ENCODE measurements around the gene PSMB7. TPM values are rescaled to one million over a fixed set of nuclear protein-coding genes. Genes with fewer than 3 reads are reported as not detected.

The PSMB7 gene
- total RNA-seq, 4 donors from 2014 or later: 84.3 to 178 (median 135) TPM

GRCh38 chr9:124353166-124353768 is 62.0 kb downstream of the PSMB7 start:
- DNase-seq: no peak

GRCh38 chr9:124352616-124353015 is 62.6 kb downstream of the PSMB7 start:
- DNase-seq: no peak
- H3K27ac ChIP-seq: no peak overlapping the region
- intact Hi-C loops (cut with DNase I): no loop called here

More at GRCh38 chr9:124353166-124353768, 62.0 kb downstream of the PSMB7 start:
- no peak overlapping the region for H3K27ac ChIP-seq
- TF ChIP-seq POLR2A (IDR thresholded peaks at IDR 0.05) (no peak), CTCF (IDR thresholded peaks at IDR 0.05) (no peak)
- intact Hi-C loops (cut with DNase I): no loop called here
- H3K36me3 ChIP-seq: peaks cover 29% of the 10 kb centered on the region in 2 donors
- H3K9me3 ChIP-seq: no peaks in the 10 kb centered on the region
- H3K4me1 ChIP-seq: peaks cover 20 to 23% of the 10 kb centered on the region in 2 donors
- WGBS, 2 donors: 93 to 97% methylated on average over 6 to 7 of the region's 7 CpGs
- no peak overlapping the region for H3K4me3 ChIP-seq (replicated peaks in 1 of 3)
- H3K27me3 ChIP-seq: no peaks in the 10 kb centered on the region

GRCh38 chr9:124351672-124352468 is 63.4 kb downstream of the PSMB7 start:
- no peaks in the 10 kb centered on the region for H3K9me3 ChIP-seq
- H3K4me3 ChIP-seq (replicated peaks in 1 of 3): no peak overlapping the region
- no peaks in the 10 kb centered on the region for H3K27me3 ChIP-seq
- WGBS, 2 donors: 93 to 94% methylated on average over 15 of the region's 15 CpGs
- H3K36me3 ChIP-seq: peaks cover 31 to 41% of the 10 kb centered on the region in 2 donors
- DNase-seq: no peak
- no peak overlapping the region for H3K27ac ChIP-seq
- peaks cover 7 to 13% of the 10 kb centered on the region in 2 donors for H3K4me1 ChIP-seq
- intact Hi-C loops (cut with DNase I): no loop called here
- TF ChIP-seq POLR2A (IDR thresholded peaks at IDR 0.05): no peak
- TF ChIP-seq CTCF (IDR thresholded peaks at IDR 0.05): no peak

More at GRCh38 chr9:124352616-124353015, 62.6 kb downstream of the PSMB7 start:
- peaks cover 31 to 35% of the 10 kb centered on the region in 2 donors for H3K36me3 ChIP-seq
- no peak for TF ChIP-seq POLR2A (IDR thresholded peaks at IDR 0.05)
- TF ChIP-seq CTCF (IDR thresholded peaks at IDR 0.05): no peak
- H3K9me3 ChIP-seq: no peaks in the 10 kb centered on the region
- H3K4me1 ChIP-seq: peaks cover 13 to 18% of the 10 kb centered on the region in 2 donors
- H3K27me3 ChIP-seq: no peaks in the 10 kb centered on the region
- no peak overlapping the region for H3K4me3 ChIP-seq (replicated peaks in 1 of 3)
- WGBS, 2 donors: 90 to 96% methylated on average over 8 of the region's 8 CpGs

- 95 to 97% methylated on average over 14 to 16 of the region's 16 CpGs for WGBS, 2 donors
- Histone ChIP-seq H3K27me3 (no peaks in the 10 kb centered on the region), H3K4me1 (peaks cover 7 to 13% of the 10 kb centered on the region in 2 donors), H3K4me3 (replicated peaks in 1 of 3) (no peak overlapping the region), H3K36me3 (peaks cover 31 to 46% of the 10 kb centered on the region in 2 donors), H3K9me3 (no peaks in the 10 kb centered on the region), H3K27ac (no peak overlapping the region)
- intact Hi-C loops (cut with DNase I): no loop called here
- DNase-seq: no peak
- TF ChIP-seq POLR2A (IDR thresholded peaks at IDR 0.05): no peak
- no peak for TF ChIP-seq CTCF (IDR thresholded peaks at IDR 0.05)
Measured at GRCh38 chr9:124350494-124351263, 64.6 kb downstream of the PSMB7 start.
